HepG2 (cell line): Measurements from ENCODE around the gene OSR1. TPM values are rescaled to one million over a fixed set of nuclear protein-coding genes. Genes with fewer than 3 reads are reported as not detected.

ENCODE experiments used
- CEBPB ChIP-seq: IDR thresholded peaks from 2 replicates; pipeline ENCODE4 v1.6.1; 2011; ENCODE audit warnings: low read depth, low read length, improper control_type of control experiment, borderline replicate concordance
- FLYWCH1 ChIP-seq: sonication (generic); formaldehyde crosslinking; IDR thresholded peaks from 2 replicates; pipeline ENCODE4 v1.8.1; 2023; ENCODE audit warnings: mild to moderate bottlenecking, missing genetic modification reagents
- JARID2 ChIP-seq: sonication (generic); formaldehyde crosslinking; IDR thresholded peaks from 2 replicates; pipeline ENCODE4 v1.8.1; 2023; ENCODE audit warnings: missing genetic modification reagents, inconsistent platforms; ENCODE audit not compliant: insufficient replicate concordance
- KDM2A ChIP-seq: sonication (generic); formaldehyde crosslinking; IDR thresholded peaks from 2 replicates; pipeline ENCODE4 v1.4.0; 2020; ENCODE audit warnings: low read depth, missing genetic modification reagents, borderline replicate concordance
- KLF12 ChIP-seq: sonication (generic); formaldehyde crosslinking; IDR thresholded peaks from 2 replicates; pipeline ENCODE4 v1.4.0; 2020; ENCODE audit warnings: missing genetic modification reagents, borderline replicate concordance
- KLF16 ChIP-seq, 2 experiments: sonication (generic) in 1 of 2; formaldehyde crosslinking in 1 of 2; IDR thresholded peaks; 2 replicates each; pipeline versions ENCODE4 v1.6.1 to v1.8.0; 2016 to 2023; ENCODE audit warnings: missing genetic modification reagents in 2 of 2, missing compliant biosample characterization in 1 of 2
- MED1 ChIP-seq: sonication (generic); formaldehyde crosslinking; IDR thresholded peaks from 2 replicates; pipeline ENCODE4 v1.4.0; 2020; ENCODE audit warnings: missing genetic modification reagents
- POGZ ChIP-seq: sonication (generic); formaldehyde crosslinking; IDR thresholded peaks from 2 replicates; pipeline ENCODE4 v1.4.0; 2020; ENCODE audit warnings: mild to moderate bottlenecking, missing genetic modification reagents
- RFX1 ChIP-seq: fragments of 450-650 bp; IDR thresholded peaks from 2 replicates; pipeline ENCODE4 v1.6.1; 2017
- TBX3 ChIP-seq: fragments of 450-650 bp; IDR thresholded peaks from 2 replicates; pipeline ENCODE4 v1.6.1; 2017; ENCODE audit warnings: antibody characterized with exemption, mild to moderate bottlenecking, inconsistent platforms, borderline replicate concordance
- ZC3H13 ChIP-seq: sonication (generic); formaldehyde crosslinking; IDR thresholded peaks from 2 replicates; pipeline ENCODE4 v1.8.1; 2023; ENCODE audit warnings: mild to moderate bottlenecking, missing genetic modification reagents, moderate library complexity
- ZNF101 ChIP-seq: sonication (generic); formaldehyde crosslinking; IDR thresholded peaks from 2 replicates; pipeline ENCODE4 v1.4.0; 2020; ENCODE audit warnings: mild to moderate bottlenecking, low read depth, missing genetic modification reagents, borderline replicate concordance
- ZNF235 ChIP-seq: sonication (generic); formaldehyde crosslinking; IDR thresholded peaks from 2 replicates; pipeline ENCODE4 v1.8.1; 2023; ENCODE audit warnings: mild to moderate bottlenecking, missing genetic modification reagents, borderline replicate concordance
- ZNF331 ChIP-seq: sonication (generic); formaldehyde crosslinking; IDR thresholded peaks from 2 replicates; pipeline ENCODE4 v1.4.0; 2020; ENCODE audit warnings: missing genetic modification reagents
- ZNF430 ChIP-seq: sonication (generic); formaldehyde crosslinking; IDR thresholded peaks from 2 replicates; pipeline ENCODE4 v1.9.0; 2021; ENCODE audit warnings: mild to moderate bottlenecking, missing genetic modification reagents
- ZNF577 ChIP-seq: sonication (generic); formaldehyde crosslinking; IDR thresholded peaks from 2 replicates; pipeline ENCODE4 v1.4.0; 2020; ENCODE audit warnings: mild to moderate bottlenecking, low read depth, missing genetic modification reagents, borderline replicate concordance
- polyA plus RNA-seq, 8 experiments: library from polyadenylated mRNA; depleted of rRNA in 3 of 8; stranded (reverse) in 7 of 8; unstranded in 1 of 8; fragments of >200 nt; fragmentation: Illumina TruSeq in 4 of 8; extraction: Trizol in 4 of 8; gene quantifications; 2 replicates each; pipeline versions ENCODE4 v1.2.1 to v1.2.3, GENCODE V29; 2011 to 2016; ENCODE audit warnings: low read depth in 4 of 8, missing spikeins in 1 of 8, mixed read lengths in 1 of 8; ENCODE audit not compliant: insufficient read depth in 1 of 8
- total RNA-seq, 5 experiments: library from RNA; depleted of rRNA; stranded (reverse); fragments of >200 nt; fragmentation: Illumina TruSeq; extraction: Trizol; gene quantifications; 2 replicates each; pipeline ENCODE4 v1.2.3, GENCODE V29; 2016; ENCODE audit warnings: low read depth in 1 of 5
- TF ChIP-seq, protein P1 (sequence below): sonication (generic); formaldehyde crosslinking; IDR thresholded peaks from 2 replicates; pipeline ENCODE4 v1.5.1; 2020; ENCODE audit warnings: mild to moderate bottlenecking, missing genetic modification reagents, borderline replicate concordance
- TF ChIP-seq, protein P2 (sequence below): sonication (generic); formaldehyde crosslinking; IDR thresholded peaks from 2 replicates; pipeline ENCODE4 v1.4.0; 2020; ENCODE audit warnings: missing genetic modification reagents, borderline replicate concordance
- TF ChIP-seq, protein P3 (sequence below): IDR thresholded peaks from 2 replicates; pipeline ENCODE4 v1.6.1; 2016; ENCODE audit warnings: missing biosample characterization, missing genetic modification reagents, low read depth
- TF ChIP-seq, protein P4 (sequence below): sonication (generic); formaldehyde crosslinking; IDR thresholded peaks from 2 replicates; pipeline ENCODE4 v1.8.1; 2023; ENCODE audit warnings: missing genetic modification reagents, inconsistent platforms, borderline replicate concordance

Gene OSR1
- total and polyA plus RNA-seq, 2 of the 13 experiments (the other 11 are each of a cell fraction or from before 2014, with no cell fraction given), result 0.63 to 1.1 TPM

DNA sequence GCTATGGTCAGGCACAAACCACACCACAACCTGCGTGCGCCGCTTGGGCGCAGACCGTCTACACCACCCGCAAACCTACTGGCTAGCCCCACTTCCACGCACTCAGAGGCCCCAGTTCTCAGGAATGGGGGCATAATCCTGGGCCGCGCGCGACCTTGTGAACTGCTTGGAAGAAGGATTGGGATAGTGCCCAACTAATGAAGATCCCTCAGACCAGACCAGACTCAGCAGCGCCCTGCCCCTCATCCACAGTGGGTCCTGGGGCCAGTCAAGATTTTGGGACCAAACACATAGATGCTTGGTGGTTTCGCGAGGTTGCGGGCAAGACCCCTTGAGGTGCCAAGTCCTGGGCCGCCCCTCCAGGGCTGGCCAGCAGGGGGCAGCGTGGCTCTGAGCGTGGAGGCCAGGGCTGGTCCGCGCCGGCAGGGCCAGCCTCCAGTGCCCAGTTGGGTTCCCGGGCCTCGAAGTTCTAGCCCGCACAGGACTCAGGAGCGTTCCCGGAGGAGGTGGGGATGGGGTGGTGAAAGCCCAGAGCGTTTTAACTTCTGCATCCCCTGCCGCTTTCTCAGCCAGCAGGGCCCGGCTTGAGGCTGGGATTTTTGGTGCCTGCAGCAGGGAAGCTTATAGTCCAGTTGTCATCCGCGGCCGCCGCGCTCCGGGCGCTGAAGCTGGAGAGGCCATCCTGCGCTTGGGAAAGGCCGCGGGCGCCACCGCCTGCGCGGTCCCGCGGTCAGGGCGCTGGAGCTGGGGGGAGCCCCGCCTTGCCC is 8.3 kb downstream of the OSR1 start (continued):
- TF ChIP-seq ZC3H13 (CRISPR knock-in tag), result no peak
- TF ChIP-seq ZNF235 (CRISPR knock-in tag), result no peak
- no peak for TF ChIP-seq TBX3
- TF ChIP-seq RFX1, result no peak
- TF ChIP-seq JARID2 (CRISPR knock-in tag), result no peak
- TF ChIP-seq, protein P1, sequence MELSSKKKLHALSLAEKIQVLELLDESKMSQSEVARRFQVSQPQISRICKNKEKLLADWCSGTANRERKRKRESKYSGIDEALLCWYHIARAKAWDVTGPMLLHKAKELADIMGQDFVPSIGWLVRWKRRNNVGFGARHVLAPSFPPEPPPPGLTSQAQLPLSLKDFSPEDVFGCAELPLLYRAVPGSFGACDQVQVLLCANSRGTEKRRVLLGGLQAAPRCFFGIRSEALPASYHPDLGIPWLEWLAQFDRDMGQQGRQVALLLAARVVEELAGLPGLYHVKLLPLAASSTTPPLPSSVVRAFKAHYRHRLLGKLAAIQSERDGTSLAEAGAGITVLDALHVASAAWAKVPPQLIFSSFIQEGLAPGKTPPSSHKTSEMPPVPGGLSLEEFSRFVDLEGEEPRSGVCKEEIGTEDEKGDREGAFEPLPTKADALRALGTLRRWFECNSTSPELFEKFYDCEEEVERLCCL (CRISPR knock-in tag), result no peak
- no peak for TF ChIP-seq CEBPB
- TF ChIP-seq ZNF577 (CRISPR knock-in tag), result no peak
- TF ChIP-seq POGZ (CRISPR knock-in tag), result no peak
- peak; percentile 74; the same call in 1 of the 2 replicates for TF ChIP-seq KDM2A
- TF ChIP-seq, protein P2, sequence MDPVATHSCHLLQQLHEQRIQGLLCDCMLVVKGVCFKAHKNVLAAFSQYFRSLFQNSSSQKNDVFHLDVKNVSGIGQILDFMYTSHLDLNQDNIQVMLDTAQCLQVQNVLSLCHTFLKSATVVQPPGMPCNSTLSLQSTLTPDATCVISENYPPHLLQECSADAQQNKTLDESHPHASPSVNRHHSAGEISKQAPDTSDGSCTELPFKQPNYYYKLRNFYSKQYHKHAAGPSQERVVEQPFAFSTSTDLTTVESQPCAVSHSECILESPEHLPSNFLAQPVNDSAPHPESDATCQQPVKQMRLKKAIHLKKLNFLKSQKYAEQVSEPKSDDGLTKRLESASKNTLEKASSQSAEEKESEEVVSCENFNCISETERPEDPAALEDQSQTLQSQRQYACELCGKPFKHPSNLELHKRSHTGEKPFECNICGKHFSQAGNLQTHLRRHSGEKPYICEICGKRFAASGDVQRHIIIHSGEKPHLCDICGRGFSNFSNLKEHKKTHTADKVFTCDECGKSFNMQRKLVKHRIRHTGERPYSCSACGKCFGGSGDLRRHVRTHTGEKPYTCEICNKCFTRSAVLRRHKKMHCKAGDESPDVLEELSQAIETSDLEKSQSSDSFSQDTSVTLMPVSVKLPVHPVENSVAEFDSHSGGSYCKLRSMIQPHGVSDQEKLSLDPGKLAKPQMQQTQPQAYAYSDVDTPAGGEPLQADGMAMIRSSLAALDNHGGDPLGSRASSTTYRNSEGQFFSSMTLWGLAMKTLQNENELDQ, result no peak
- TF ChIP-seq ZNF101, result no peak
- no peak for TF ChIP-seq KLF12 (CRISPR knock-in tag)
- TF ChIP-seq ZNF331, result peak; percentile 18; the same call in 1 of the 2 replicates
- TF ChIP-seq MED1 (CRISPR knock-in tag), result no peak
- TF ChIP-seq, protein P3, sequence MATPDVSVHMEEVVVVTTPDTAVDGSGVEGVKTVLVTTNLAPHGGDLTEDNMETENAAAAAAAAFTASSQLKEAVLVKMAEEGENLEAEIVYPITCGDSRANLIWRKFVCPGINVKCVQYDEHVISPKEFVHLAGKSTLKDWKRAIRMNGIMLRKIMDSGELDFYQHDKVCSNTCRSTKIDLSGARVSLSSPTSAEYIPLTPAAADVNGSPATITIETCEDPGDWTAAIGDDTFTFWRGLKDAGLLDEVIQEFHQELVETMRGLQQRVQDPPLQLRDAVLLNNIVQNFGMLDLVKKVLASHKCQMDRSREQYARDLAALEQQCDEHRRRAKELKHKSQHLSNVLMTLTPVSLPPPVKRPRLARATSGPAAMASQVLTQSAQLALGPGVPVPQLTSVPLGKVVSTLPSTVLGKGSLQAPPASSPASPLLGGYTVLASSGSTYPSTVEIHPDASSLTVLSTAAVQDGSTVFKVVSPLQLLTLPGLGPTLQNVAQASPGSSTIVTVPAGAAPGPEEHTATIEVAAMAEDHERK (CRISPR knock-in tag), result no peak
- no peak for TF ChIP-seq ZNF430 (CRISPR knock-in tag)
- TF ChIP-seq FLYWCH1 (CRISPR knock-in tag), result no peak
- TF ChIP-seq KLF16 (CRISPR knock-in tag; IDR thresholded peaks at IDR 0.05), result no peak
- TF ChIP-seq, protein P4, sequence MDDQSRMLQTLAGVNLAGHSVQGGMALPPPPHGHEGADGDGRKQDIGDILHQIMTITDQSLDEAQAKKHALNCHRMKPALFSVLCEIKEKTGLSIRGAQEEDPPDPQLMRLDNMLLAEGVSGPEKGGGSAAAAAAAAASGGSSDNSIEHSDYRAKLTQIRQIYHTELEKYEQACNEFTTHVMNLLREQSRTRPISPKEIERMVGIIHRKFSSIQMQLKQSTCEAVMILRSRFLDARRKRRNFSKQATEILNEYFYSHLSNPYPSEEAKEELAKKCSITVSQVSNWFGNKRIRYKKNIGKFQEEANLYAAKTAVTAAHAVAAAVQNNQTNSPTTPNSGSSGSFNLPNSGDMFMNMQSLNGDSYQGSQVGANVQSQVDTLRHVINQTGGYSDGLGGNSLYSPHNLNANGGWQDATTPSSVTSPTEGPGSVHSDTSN, result no peak
